NT2/D1 (cell line): ENCODE results near the gene SLC34A1.

Experiments
- YY1 ChIP-seq: IDR thresholded peaks from 2 replicates; pipeline ENCODE4 v1.6.1; 2011; ENCODE audit not compliant: insufficient read length, insufficient read depth
- ZNF274 ChIP-seq: IDR thresholded peaks from 2 replicates; pipeline ENCODE4 v1.6.1; 2011; ENCODE audit warnings: mild to moderate bottlenecking, low read depth, low read length

DNA sequence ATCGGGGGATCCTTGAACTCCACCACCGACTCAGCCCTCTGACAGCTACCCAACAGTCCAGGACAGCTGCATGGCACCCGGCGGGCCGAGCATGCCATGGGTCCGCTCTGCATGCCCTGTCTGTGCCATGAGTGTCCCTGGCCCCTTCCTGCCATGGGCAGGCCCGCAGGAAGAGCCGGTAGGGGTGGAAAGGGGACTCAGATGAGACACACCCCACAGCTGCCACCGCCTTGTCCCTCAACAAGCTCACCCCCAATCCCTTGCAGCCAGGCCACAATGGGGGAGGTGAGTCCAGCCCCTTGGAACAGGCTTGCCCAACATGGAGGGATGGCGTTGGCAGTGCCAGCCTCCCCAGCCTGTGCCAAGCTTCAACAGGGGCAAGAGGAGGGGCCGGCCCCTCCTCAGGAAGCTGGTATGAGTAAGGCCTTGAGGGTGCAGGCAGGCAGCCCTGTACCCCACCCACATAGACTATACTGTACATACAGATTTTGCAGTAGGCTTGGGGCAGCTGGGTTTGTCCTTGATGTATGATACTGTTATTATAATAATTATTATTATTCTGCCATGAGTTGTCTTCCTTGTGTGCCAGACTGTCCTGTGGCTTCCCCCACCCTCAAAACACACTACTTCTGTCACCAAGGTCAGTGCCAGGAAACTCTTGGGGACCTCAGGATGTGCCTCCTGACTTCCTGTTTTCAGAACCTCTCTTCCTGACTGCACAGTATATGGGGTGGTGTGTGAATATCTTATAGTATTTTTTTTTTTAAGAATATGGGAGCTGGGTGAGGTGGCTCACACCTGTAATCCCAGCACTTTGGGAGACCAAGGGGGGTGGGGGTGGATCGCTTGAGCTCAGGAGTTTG is 12.0 kb upstream of the SLC34A1 start:
- TF ChIP-seq ZNF274 (no peak), YY1 (no peak)
